ENCODE measurements around the gene LRRK2. TPM values are rescaled to one million over a fixed set of nuclear protein-coding genes. Genes with fewer than 3 reads are reported as not detected.
A peak's percentile ranks its signal among the peaks of the same experiment; 100 is the strongest.
"Not testable (repeated sequence)": the region's sequence is repeated elsewhere in the genome, so short reads cannot be mapped to it uniquely, and the experiment has no call there.

LRRK2 gene
- total RNA-seq = 14.6 TPM

- ATAC-seq = peak; percentile 82
These were observed at the start of gene LRRK2 for GRCh38 chr12:40224439-40225291. TSS of gene LRRK2 (plus strand) at chr12:40224997. CDS start at chr12:40225132, 135 bp downstream.

- ATAC-seq = no peak
These were observed 49.8 kb upstream of the LRRK2 start for GRCh38 chr12:40175045-40175444.

GRCh38 chr12:40175489-40175888 is 49.3 kb upstream of the LRRK2 start:
- ATAC-seq = no peak

GRCh38 chr12:40178701-40179100 is 46.1 kb upstream of the LRRK2 start:
- no peak for ATAC-seq

GRCh38 chr12:40181490-40181889 is 43.3 kb upstream of the LRRK2 start:
- ATAC-seq = no peak

GRCh38 chr12:40183715-40184114 is 41.1 kb upstream of the LRRK2 start:
- ATAC-seq = no peak

GRCh38 chr12:40184493-40185302 is 40.1 kb upstream of the LRRK2 start:
- no peak for ATAC-seq

GRCh38 chr12:40185303-40185693 is 39.5 kb upstream of the LRRK2 start:
- ATAC-seq = no peak

GRCh38 chr12:40188558-40189320 is 36.1 kb upstream of the LRRK2 start:
- no peak for ATAC-seq

GRCh38 chr12:40192704-40193255 is 32.0 kb upstream of the LRRK2 start:
- ATAC-seq = peak; percentile 55

GRCh38 chr12:40194846-40195245 is 30.0 kb upstream of the LRRK2 start:
- ATAC-seq = no peak

- ATAC-seq = no peak
These were observed 27.2 kb upstream of the LRRK2 start for GRCh38 chr12:40197590-40197989.

GRCh38 chr12:40198601-40199000 is 26.2 kb upstream of the LRRK2 start:
- ATAC-seq = no peak

GRCh38 chr12:40202095-40203059 is 22.4 kb upstream of the LRRK2 start:
- ATAC-seq = no peak

GRCh38 chr12:40203060-40203430 is 21.8 kb upstream of the LRRK2 start:
- ATAC-seq = no peak

- ATAC-seq = no peak
These were observed 20.5 kb upstream of the LRRK2 start for GRCh38 chr12:40204337-40204736.

GRCh38 chr12:40207551-40207950 is 17.2 kb upstream of the LRRK2 start:
- ATAC-seq = peak; percentile 97

GRCh38 chr12:40208707-40209446 is 15.9 kb upstream of the LRRK2 start:
- ATAC-seq = no peak

- no peak for ATAC-seq
These were observed 14.9 kb upstream of the LRRK2 start for GRCh38 chr12:40209886-40210285.

GRCh38 chr12:40211186-40211585 is 13.6 kb upstream of the LRRK2 start:
- ATAC-seq = not testable (repeated sequence)

- no peak for ATAC-seq
These were observed 12.2 kb upstream of the LRRK2 start for GRCh38 chr12:40212566-40212965.

Data from esophagus mucosa (tissue), 1 donor.